Parathyroid adenoma (tissue), 2 donors: Measurements from ENCODE around the gene PABPC5.

Experiments used
- H2AFZ ChIP-seq: fragments of 300-600 bp; sonication (generic); one replicate; pipeline ENCODE4 v1.7.0; 2017; ENCODE audit warnings: antibody characterized with exemption, mild to moderate bottlenecking
- H3K27ac ChIP-seq: fragments of 300-600 bp; sonication (generic); one replicate; pipeline ENCODE4 v1.7.0; 2017
- H3K27me3 ChIP-seq: fragments of 300-600 bp; sonication (generic); one replicate; pipeline ENCODE4 v1.7.0; 2017; ENCODE audit warnings: low read length; ENCODE audit not compliant: control insufficient read depth, insufficient read depth
- H3K36me3 ChIP-seq: fragments of 300-600 bp; sonication (generic); one replicate; pipeline ENCODE4 v1.7.0; 2017; ENCODE audit warnings: low read length; ENCODE audit not compliant: control insufficient read depth, insufficient read depth
- H3K4me1 ChIP-seq: fragments of 300-600 bp; sonication (generic); one replicate; pipeline ENCODE4 v1.7.0; 2017; ENCODE audit warnings: control low read depth
- H3K4me2 ChIP-seq: fragments of 300-600 bp; sonication (generic); one replicate; pipeline ENCODE4 v1.7.0; 2017; ENCODE audit warnings: low read length
- H3K4me3 ChIP-seq: fragments of 300-600 bp; sonication (generic); one replicate; pipeline ENCODE4 v1.7.0; 2017; ENCODE audit warnings: low read depth, low read length
- H3K79me2 ChIP-seq: fragments of 300-600 bp; sonication (generic); one replicate; pipeline ENCODE4 v1.7.0; 2017; ENCODE audit warnings: control low read depth
- H3K9ac ChIP-seq: fragments of 300-600 bp; sonication (generic); one replicate; pipeline ENCODE4 v1.7.0; 2017; ENCODE audit warnings: mild to moderate bottlenecking
- H3K9me3 ChIP-seq: fragments of 300-600 bp; sonication (generic); one replicate; pipeline ENCODE4 v1.7.0; 2017; ENCODE audit warnings: low read length; ENCODE audit not compliant: control insufficient read depth
- CTCF ChIP-seq: fragments of 300-600 bp; sonication (generic); IDR thresholded peaks from one replicate; pipeline ENCODE4 v1.7.0; 2017; ENCODE audit warnings: antibody characterized with exemption, mild to moderate bottlenecking
- donor health status: primary hyperparathyroidism.

PABPC5 gene

GRCh38 chrX:91434351-91435168 is at the start of gene PABPC5:
Gene PABPC5, plus strand, starts transcription at chrX:91434839. Its CDS starts 739 bp downstream, at chrX:91435578.
- no peak within 1 kb of the TSS for H3K9ac ChIP-seq
- H3K27me3 ChIP-seq = no peaks in the 10 kb centered on the region
- TF ChIP-seq CTCF = no peak
- H3K4me3 ChIP-seq = peak within 1 kb of the TSS; percentile 63
- H3K4me2 ChIP-seq = peak within 1 kb of the TSS; percentile 74
- H3K9me3 ChIP-seq = no peaks in the 10 kb centered on the region
- H3K27ac ChIP-seq = peak within 1 kb of the TSS; percentile 80
- H2AFZ ChIP-seq = peak within 1 kb of the TSS; percentile 59
- H3K36me3 ChIP-seq = no peaks in the 10 kb centered on the region
- no peaks in the 10 kb centered on the region for H3K4me1 ChIP-seq
- no peaks in the 10 kb centered on the region for H3K79me2 ChIP-seq

DNA sequence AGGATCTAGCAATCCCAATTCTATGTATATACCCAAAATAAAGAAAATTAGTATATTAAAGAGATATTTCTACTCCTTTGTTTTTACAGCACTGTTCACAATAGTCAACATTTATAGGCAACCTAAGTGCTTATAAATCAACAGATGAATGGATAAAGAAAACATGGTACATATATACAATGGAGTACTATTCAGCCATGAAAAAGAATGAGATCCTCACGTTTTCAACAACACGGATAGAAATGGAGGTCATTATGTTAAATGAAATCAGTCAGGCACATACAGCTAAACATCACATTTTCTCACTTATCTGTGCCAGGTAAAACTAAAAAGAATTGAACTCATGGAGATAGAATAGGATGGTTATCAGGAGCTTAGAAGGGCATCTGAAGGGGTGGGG is 45.6 kb upstream of the PABPC5 start:
- H3K4me2 ChIP-seq = no peak overlapping the region
- H3K27me3 ChIP-seq = no peaks in the 10 kb centered on the region
- no peak overlapping the region for H2AFZ ChIP-seq
- no peaks in the 10 kb centered on the region for H3K4me1 ChIP-seq
- no peaks in the 10 kb centered on the region for H3K9me3 ChIP-seq
- no peak overlapping the region for H3K4me3 ChIP-seq
- TF ChIP-seq CTCF = no peak
- no peak overlapping the region for H3K27ac ChIP-seq
- no peak overlapping the region for H3K9ac ChIP-seq
- H3K79me2 ChIP-seq = no peaks in the 10 kb centered on the region
- H3K36me3 ChIP-seq = no peaks in the 10 kb centered on the region

GRCh38 chrX:91414713-91415112 is 19.9 kb upstream of the PABPC5 start:
- H3K9ac ChIP-seq = no peak overlapping the region
- no peaks in the 10 kb centered on the region for H3K79me2 ChIP-seq
- H2AFZ ChIP-seq = no peak overlapping the region
- no peaks in the 10 kb centered on the region for H3K27me3 ChIP-seq
- H3K4me1 ChIP-seq = no peaks in the 10 kb centered on the region
- H3K4me2 ChIP-seq = no peak overlapping the region
- no peak overlapping the region for H3K27ac ChIP-seq
- no peaks in the 10 kb centered on the region for H3K36me3 ChIP-seq
- TF ChIP-seq CTCF = peak; percentile 38
- no peak overlapping the region for H3K4me3 ChIP-seq
- no peaks in the 10 kb centered on the region for H3K9me3 ChIP-seq

- Histone ChIP-seq H3K27ac (peak overlapping the region; percentile 80), H3K4me2 (peak overlapping the region; percentile 74), H3K4me1 (no peaks in the 10 kb centered on the region), H3K9ac (no peak overlapping the region), H3K36me3 (no peaks in the 10 kb centered on the region), H3K27me3 (no peaks in the 10 kb centered on the region), H3K4me3 (peak overlapping the region; percentile 63), H3K9me3 (no peaks in the 10 kb centered on the region), H2AFZ (peak overlapping the region; percentile 59), H3K79me2 (no peaks in the 10 kb centered on the region)
- TF ChIP-seq CTCF = no peak
These were observed 756 bp downstream of the PABPC5 start for GRCh38 chrX:91435395-91435794.
